Measurements from ENCODE around the gene TRAF7.

The TRAF7 gene

DNA sequence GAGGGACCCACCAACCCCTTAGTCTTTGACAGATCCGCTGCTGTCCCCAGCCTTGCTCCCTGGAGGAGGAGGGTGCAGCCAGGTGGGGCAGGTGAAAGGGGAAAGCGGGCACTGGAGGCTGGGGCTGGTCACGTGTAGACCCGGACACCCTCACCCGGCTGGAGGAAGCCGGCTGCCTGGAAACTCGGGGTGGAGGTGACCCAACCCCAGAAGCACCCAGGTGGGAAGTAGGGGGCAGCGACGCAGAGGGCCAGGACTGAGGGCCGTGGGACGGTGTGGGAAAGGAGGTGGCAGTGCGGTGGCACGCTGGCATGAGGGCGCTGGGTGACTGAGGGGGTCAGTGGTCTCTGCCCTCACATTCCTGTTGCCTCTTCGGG lies 2.7 kb downstream of the TRAF7 start:
- no peak for TF ChIP-seq CTCF (IDR thresholded peaks at IDR 0.05; ENCODE audit: insufficient read depth, missing control alignments)
- DNase-seq (ENCODE audit: insufficient read length, low spot score) (no peak), FAIRE-seq (no peak)

DNA sequence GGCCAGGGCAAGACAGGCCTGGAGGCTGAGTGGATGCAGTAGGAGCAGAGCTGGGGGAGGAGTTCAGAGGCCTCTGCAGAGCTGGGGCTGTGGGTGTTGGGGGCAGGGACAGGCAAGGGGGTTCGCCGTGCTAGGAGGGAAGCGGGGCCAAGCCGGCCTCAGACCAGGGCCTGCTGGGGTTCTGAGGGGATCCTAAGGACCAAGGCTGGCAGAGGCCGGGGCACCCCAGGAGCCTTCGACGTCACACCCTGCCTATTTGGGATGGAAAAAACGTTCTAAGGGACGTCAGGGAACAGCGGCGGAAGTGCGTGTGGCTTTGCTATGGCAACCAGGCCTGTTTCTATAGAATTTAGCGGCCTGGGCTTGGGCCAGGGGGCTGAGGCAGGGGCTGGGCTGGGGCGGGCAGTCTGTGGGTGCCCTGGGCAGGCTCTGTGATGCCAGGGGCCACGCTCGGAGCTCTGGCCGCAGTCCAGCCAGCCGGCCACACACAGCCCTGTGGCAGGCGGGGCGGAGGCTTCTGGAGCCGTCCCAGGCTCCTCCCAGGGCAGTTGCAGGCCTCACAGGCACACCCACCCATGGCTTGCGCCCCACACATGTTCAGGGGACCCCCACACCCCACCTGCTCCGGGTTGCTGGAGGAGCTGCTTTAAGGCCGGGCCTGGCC lies 3.7 kb downstream of the TRAF7 start:
- TF ChIP-seq CTCF (IDR thresholded peaks at IDR 0.05; ENCODE audit: insufficient read depth, missing control alignments), result no peak
- DNase-seq (ENCODE audit: insufficient read length, low spot score) (no peak), FAIRE-seq (no peak)

GRCh38 chr16:2160915-2161551 lies 5.5 kb downstream of the TRAF7 start:
- DNase-seq (ENCODE audit: insufficient read length, low spot score) (no peak), FAIRE-seq (no peak)
- no peak for TF ChIP-seq CTCF (IDR thresholded peaks at IDR 0.05; ENCODE audit: insufficient read depth, missing control alignments)

DNA sequence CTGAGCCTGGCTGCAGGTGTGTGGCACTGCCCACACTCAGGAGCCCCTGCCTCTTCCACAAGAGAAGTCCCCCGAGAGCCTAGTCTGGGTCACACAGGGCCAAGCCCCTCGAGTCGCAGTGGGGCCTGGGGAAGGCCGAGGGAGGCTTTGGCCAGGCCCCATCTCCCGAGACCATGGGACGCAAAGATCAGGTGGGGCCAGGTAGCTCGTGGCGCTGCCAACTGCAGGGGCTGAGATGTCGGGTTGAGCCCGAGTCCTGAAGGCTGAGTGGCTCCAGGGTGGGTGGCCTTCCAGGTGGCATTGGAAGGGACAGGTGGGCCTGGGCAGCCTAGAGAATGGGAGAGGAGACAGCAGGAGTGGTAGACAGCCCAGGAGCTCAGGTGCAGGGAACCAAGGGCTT lies 6.3 kb downstream of the TRAF7 start:
- DNase-seq (ENCODE audit: insufficient read length, low spot score), result no peak
- no peak for FAIRE-seq
- no peak for TF ChIP-seq CTCF (IDR thresholded peaks at IDR 0.05; ENCODE audit: insufficient read depth, missing control alignments)

DNA sequence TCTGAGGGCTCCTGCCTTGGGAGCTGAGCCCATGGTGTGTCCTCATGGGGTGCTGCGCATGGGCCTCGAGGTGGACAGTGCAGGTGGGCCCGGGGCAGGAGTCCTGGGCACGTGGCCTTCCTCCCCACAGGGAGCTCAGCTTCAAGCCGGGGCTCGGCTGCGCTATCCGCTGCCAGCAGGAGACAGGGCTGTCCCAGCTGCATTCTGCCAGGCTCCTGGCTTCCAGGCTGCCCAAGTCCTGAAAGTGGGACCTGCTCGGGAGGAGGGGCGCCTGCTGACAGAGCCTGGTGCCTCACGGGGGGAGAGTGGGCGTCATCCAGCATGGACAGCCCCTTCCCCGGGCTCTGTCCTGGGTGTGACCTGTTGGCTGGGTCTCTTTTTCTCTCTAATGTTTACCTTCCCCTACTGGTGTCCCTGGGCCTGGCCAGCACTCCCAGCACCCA lies 7.1 kb downstream of the TRAF7 start:
- no peak for FAIRE-seq
- no peak for DNase-seq (ENCODE audit: insufficient read length, low spot score)
- TF ChIP-seq CTCF (IDR thresholded peaks at IDR 0.05; ENCODE audit: insufficient read depth, missing control alignments), result no peak

DNA sequence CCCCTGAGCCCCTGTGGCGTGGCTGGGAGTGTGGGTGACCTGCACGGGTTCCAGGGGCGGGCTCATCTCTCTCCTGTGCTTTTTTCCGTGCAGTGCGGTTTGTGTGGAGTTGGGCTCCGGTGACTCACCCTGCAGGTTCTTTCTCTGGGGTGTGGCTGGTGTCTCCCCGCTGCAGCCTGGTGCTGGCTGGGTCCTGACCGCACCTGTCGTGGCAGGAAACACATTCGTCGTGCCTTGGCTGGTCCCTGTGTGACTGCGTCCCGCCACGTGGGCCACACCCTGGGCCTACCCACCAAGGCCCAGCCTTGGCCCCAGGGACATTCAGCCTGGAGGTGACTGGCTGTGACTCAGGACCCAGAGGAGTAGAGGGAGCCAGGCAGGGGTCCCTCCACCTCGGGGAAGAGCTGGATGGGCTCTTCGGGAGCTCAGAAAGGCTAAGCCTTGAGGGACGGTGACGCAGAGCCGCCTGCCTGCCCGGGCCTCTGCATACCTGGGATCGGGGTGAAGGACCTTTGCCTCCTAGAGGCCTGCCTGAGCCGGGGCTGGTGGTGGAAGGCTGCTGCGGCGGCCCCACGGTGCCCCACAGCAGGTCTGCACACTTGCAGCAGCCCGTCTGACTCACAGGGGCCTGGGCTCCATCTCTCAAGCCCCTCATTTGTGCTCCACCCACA lies 7.8 kb downstream of the TRAF7 start:
- TF ChIP-seq CTCF (IDR thresholded peaks at IDR 0.05; ENCODE audit: insufficient read depth, missing control alignments), result no peak
- FAIRE-seq, result no peak

DNA sequence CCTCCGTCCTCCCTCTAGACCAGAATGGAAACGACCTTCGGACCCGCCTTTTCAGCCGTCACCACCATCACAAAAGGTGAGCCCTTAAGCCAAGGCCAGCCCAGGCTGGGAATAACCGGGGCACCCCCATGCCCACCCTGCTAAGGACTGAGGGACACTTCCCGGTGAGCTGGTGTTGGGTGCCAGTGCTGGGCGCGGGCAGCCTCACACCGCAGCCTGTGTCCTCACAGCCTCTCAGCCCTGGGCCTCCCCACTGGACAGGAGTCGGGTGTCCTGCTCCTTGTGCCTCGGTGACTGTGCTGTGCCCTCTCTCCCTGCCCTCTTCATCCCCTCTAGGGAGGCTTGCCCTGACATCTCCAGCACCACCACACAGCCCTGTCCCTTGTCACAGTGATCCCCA lies 10.3 kb downstream of the TRAF7 start:
- FAIRE-seq, result no peak
- TF ChIP-seq CTCF (IDR thresholded peaks at IDR 0.05; ENCODE audit: insufficient read depth, missing control alignments), result no peak
- DNase-seq (ENCODE audit: insufficient read length, low spot score), result no peak

More for the DNA sequence above, 7.8 kb downstream of the TRAF7 start:
- no peak for DNase-seq (ENCODE audit: insufficient read length, low spot score)

Data from D721Med (cell line).